Endometrial microvascular endothelial cells (primary cell): Measurements from ENCODE around the gene EFNA5. TPM values are rescaled to one million over a fixed set of nuclear protein-coding genes. Genes with fewer than 3 reads are reported as not detected.

Experiments
- in situ Hi-C: cut with HindIII; loops from 2 replicates; pipeline ENCODE4 v1.10.0; 2017; ENCODE audit warnings: low sequenced_read_pairs, low pct_unique_long_range_greater_than_20kb; ENCODE audit errors: inconsistent ontology term
- total RNA-seq: library from RNA; depleted of rRNA; stranded (reverse); fragments of >200 nt; gene quantifications from one replicate; pipeline ENCODE4 v1.2.3, GENCODE V29; 2015; ENCODE audit errors: inconsistent ontology term

EFNA5 gene
- total RNA-seq: 7.8 TPM

GRCh38 chr5:107670932-107671741 lies at the start of gene EFNA5:
Gene EFNA5, minus strand, starts transcription at chr5:107670937.
- in situ Hi-C loops: no loop called here

- in situ Hi-C loops: no loop called here
Observed at GRCh38 chr5:107719034-107719606, 48.4 kb upstream of the EFNA5 start.

- in situ Hi-C loops: no loop called here
Observed at GRCh38 chr5:107717816-107718215, 47.1 kb upstream of the EFNA5 start.

GRCh38 chr5:107713228-107713627 lies 42.5 kb upstream of the EFNA5 start:
- in situ Hi-C loops: no loop called here

- in situ Hi-C loops: no loop called here
Observed at GRCh38 chr5:107712359-107712870, 41.7 kb upstream of the EFNA5 start.

GRCh38 chr5:107705402-107706014 lies 34.8 kb upstream of the EFNA5 start:
- in situ Hi-C loops: no loop called here

- in situ Hi-C loops: no loop called here
Observed at GRCh38 chr5:107704681-107705401, 34.1 kb upstream of the EFNA5 start.

- in situ Hi-C loops: no loop called here
Observed at GRCh38 chr5:107700481-107700880, 29.7 kb upstream of the EFNA5 start.

- in situ Hi-C loops: no loop called here
Observed at GRCh38 chr5:107699425-107699824, 28.7 kb upstream of the EFNA5 start.

GRCh38 chr5:107698286-107698685 lies 27.5 kb upstream of the EFNA5 start:
- in situ Hi-C loops: no loop called here

GRCh38 chr5:107696498-107696897 lies 25.8 kb upstream of the EFNA5 start:
- in situ Hi-C loops: no loop called here

GRCh38 chr5:107696080-107696479 lies 25.3 kb upstream of the EFNA5 start:
- in situ Hi-C loops: no loop called here

- in situ Hi-C loops: no loop called here
Observed at GRCh38 chr5:107687937-107688336, 17.2 kb upstream of the EFNA5 start.

GRCh38 chr5:107687404-107687803 lies 16.7 kb upstream of the EFNA5 start:
- in situ Hi-C loops: no loop called here

- in situ Hi-C loops: no loop called here
Observed at GRCh38 chr5:107682533-107682932, 11.8 kb upstream of the EFNA5 start.

GRCh38 chr5:107680799-107681198 lies 10.1 kb upstream of the EFNA5 start:
- in situ Hi-C loops: no loop called here

GRCh38 chr5:107680099-107680498 lies 9.4 kb upstream of the EFNA5 start:
- in situ Hi-C loops: no loop called here

GRCh38 chr5:107676702-107677101 lies 6.0 kb upstream of the EFNA5 start:
- in situ Hi-C loops: no loop called here

GRCh38 chr5:107675201-107675600 lies 4.5 kb upstream of the EFNA5 start:
- in situ Hi-C loops: no loop called here
